Right lobe of liver (tissue), 6 donors: Measurements from ENCODE around the gene NAGS. TPM values are rescaled to one million over a fixed set of nuclear protein-coding genes. Genes with fewer than 3 reads are reported as not detected.
"Not testable (repeated sequence)": the region's sequence is repeated elsewhere in the genome, so short reads cannot be mapped to it uniquely, and the experiment has no call there.

ENCODE experiments used
- ATAC-seq, 4 donors: fragments of 200-7000 bp; cut with Tn5 transposase; one replicate each; pipeline ENCODE4 v1.9.1; 2020; ENCODE audit warnings: mild to moderate bottlenecking in 4 of 4, moderate library complexity in 4 of 4
- DNase-seq, 3 donors: peaks; one replicate each; pipeline ENCODE4 v3.0.0-alpha.2; 2020
- H3K27ac ChIP-seq, 3 donors: fragments of 200-600 bp; one replicate each; pipeline ENCODE4 v1.8.0; 2022
- H3K27me3 ChIP-seq, 2 donors: fragments of 200-600 bp; one replicate each; pipeline ENCODE4 v1.8.0; 2022
- H3K36me3 ChIP-seq, 4 donors: fragments of 200-600 bp; sonication (generic) in 1 of 4; one replicate each; pipeline versions ENCODE4 v1.5.1 to v1.8.0; 2017 to 2022; ENCODE audit warnings: control low read depth in 1 of 4
- H3K4me1 ChIP-seq, 4 donors: fragments of 200-600 bp; sonication (generic) in 1 of 4; one replicate each; pipeline versions ENCODE4 v1.5.1 to v1.8.0; 2017 to 2022; ENCODE audit warnings: control low read depth in 1 of 4
- H3K4me3 ChIP-seq, 3 donors: fragments of 200-600 bp; one replicate each; pipeline ENCODE4 v1.8.0; 2022
- H3K9me3 ChIP-seq, 4 donors: fragments of 200-600 bp; sonication (generic) in 1 of 4; one replicate each; pipeline versions ENCODE4 v1.5.1 to v1.8.0; 2017 to 2022; ENCODE audit warnings: control low read depth in 1 of 4
- POLR2A ChIP-seq: fragments of 450-650 bp; IDR thresholded peaks from one replicate; pipeline ENCODE4 v1.6.1; 2017; ENCODE audit warnings: antibody characterized with exemption, mild to moderate bottlenecking
- WGBS: methylation state at CpG from one replicate; pipeline ENCODE4 v1.1.6; 2018; ENCODE audit warnings: low coverage, low lambda C conversion rate; ENCODE audit not compliant: insufficient coverage; ENCODE audit errors: missing lambda C conversion rate; 5-methylcytosine and 5-hydroxymethylcytosine counted together
- intact Hi-C, 2 donors: fragments of 100-400 bp; cut with DNase I; formaldehyde crosslinking; loops; one replicate each; pipeline versions ENCODE4 v1.11.2 to v1.14.1; 2022
- total RNA-seq, 6 experiments: library from RNA; depleted of rRNA in 2 of 6; stranded (reverse); fragments of >200 nt in 2 of 6; fragmentation: NEBNext Ultra II Directional in 3 of 6; extraction: Animal tissue kit (Norgen Biotek cat#: 25700) in 3 of 6; gene quantifications; one replicate each; pipeline versions ENCODE4 v1.1.0 to v1.2.4, GENCODE V29; 2016 to 2023
- TF ChIP-seq, protein P1 (sequence below), 4 donors: fragments of 200-600 bp in 3 of 4; fragments of 450-650 bp in 1 of 4; IDR thresholded peaks; one replicate each; pipeline versions ENCODE4 v1.5.1 to v1.8.0; 2016 to 2022; ENCODE audit warnings: antibody characterized with exemption in 4 of 4, mild to moderate bottlenecking in 2 of 4
- donor health status: DM: no; HTN: yes; CAD: no.
- donor health status: DM: no; HTN: no; CAD: no.
- donor health status: DM: no; HTN: no; CAD: no.
- donor health status: DM: no; HTN: yes; CAD: no.
- donor health status: DM: no; HTN: yes; CAD: no.

Gene NAGS
- total RNA-seq, 6 experiments from 2014 or later = 12.1 to 56.2 (median 45.6) TPM

DNA sequence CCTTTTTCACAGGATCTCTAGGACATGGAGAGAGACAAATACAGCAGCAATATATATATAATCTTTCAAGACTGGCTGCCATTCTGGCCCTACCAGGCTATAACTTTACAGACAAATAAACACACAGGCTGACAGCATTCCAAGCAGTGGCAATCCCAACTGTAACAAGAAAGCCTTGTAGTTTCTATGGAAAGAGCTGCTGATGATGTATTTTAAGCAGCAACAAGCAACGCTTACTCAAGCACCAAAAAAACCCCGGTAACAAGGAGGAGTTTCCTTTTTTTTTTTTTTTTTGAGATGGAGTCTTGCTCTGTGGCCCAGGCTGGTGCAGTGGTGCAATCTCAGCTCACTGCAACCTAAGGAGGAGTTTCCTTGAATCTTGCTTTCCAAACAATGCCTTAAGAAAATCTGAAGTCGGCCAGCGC, 38.9 kb downstream of the NAGS start:
- intact Hi-C loops = loop anchor here (10.0 kb wide), 1 partner anchor 98 kb away; the partner anchor contains the start of gene PPY (in 2 of the 2)
- ATAC-seq = no peak

DNA sequence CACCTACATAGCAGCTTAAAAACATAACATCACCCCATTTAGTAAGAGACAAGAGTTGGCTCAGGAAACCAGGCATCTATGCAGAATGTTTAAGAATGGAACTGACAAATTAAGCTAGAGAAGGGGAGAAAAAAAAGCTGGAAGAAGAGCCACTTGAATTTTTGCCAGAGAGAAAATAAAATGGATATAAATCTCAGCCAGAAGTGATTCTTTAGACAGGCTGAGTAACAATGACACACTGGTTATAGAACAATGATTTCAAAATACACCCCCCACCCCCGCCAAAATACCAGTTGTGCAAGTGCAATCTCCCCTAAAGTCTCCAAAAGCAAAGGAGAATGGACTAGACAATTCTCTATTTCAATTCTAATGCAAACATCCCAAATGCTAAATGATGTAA, 39.6 kb downstream of the NAGS start:
- Histone ChIP-seq H3K27ac (no peak overlapping the region), H3K9me3 (no peaks in the 10 kb centered on the region), H3K36me3 (peaks cover 0 to 9% (median 3%) of the 10 kb centered on the region in 4 donors), H3K27me3 (no peaks in the 10 kb centered on the region), H3K4me1 (peaks cover 0 to under 1% (median 0%) of the 10 kb centered on the region in 4 donors), H3K4me3 (no peak overlapping the region)
- ATAC-seq = no peak
- DNase-seq = no peak
- 38% methylated on average over 1 of the region's 1 CpG for WGBS
- intact Hi-C loops = loop anchor here (10.0 kb wide), 1 partner anchor 99 kb away; the partner anchor contains the start of gene PPY (in 2 of the 2)
- no peak for TF ChIP-seq POLR2A
- TF ChIP-seq, protein P1, sequence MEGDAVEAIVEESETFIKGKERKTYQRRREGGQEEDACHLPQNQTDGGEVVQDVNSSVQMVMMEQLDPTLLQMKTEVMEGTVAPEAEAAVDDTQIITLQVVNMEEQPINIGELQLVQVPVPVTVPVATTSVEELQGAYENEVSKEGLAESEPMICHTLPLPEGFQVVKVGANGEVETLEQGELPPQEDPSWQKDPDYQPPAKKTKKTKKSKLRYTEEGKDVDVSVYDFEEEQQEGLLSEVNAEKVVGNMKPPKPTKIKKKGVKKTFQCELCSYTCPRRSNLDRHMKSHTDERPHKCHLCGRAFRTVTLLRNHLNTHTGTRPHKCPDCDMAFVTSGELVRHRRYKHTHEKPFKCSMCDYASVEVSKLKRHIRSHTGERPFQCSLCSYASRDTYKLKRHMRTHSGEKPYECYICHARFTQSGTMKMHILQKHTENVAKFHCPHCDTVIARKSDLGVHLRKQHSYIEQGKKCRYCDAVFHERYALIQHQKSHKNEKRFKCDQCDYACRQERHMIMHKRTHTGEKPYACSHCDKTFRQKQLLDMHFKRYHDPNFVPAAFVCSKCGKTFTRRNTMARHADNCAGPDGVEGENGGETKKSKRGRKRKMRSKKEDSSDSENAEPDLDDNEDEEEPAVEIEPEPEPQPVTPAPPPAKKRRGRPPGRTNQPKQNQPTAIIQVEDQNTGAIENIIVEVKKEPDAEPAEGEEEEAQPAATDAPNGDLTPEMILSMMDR (IDR thresholded peaks at IDR 0.05) = no peak

More for the DNA sequence above, 38.9 kb downstream of the NAGS start:
- DNase-seq = no peak
- WGBS = 49% methylated on average over 3 of the region's 4 CpGs
- peaks cover 0 to 5% (median 0%) of the 10 kb centered on the region in 4 donors for H3K36me3 ChIP-seq
- no peaks in the 10 kb centered on the region for H3K27me3 ChIP-seq
- no peak overlapping the region for H3K27ac ChIP-seq
- TF ChIP-seq POLR2A = no peak
- TF ChIP-seq, protein P1 (IDR thresholded peaks at IDR 0.05) = no peak
- peaks cover 0 to 8% (median 0%) of the 10 kb centered on the region in 4 donors for H3K4me1 ChIP-seq
- H3K9me3 ChIP-seq = no peaks in the 10 kb centered on the region
- no peak overlapping the region for H3K4me3 ChIP-seq

- ATAC-seq = no peak
- intact Hi-C loops = loop anchor here (10.0 kb wide), 1 partner anchor 101 kb away; the partner anchor contains the start of gene PPY (in 2 of the 2)
- DNase-seq = no peak
- no peaks in the 10 kb centered on the region for H3K4me1 ChIP-seq
- TF ChIP-seq, protein P1 (IDR thresholded peaks at IDR 0.05) = no peak
- TF ChIP-seq POLR2A = no peak
- H3K27ac ChIP-seq = no peak overlapping the region
- H3K27me3 ChIP-seq = no peaks in the 10 kb centered on the region
- 80% methylated on average over 1 of the region's 4 CpGs for WGBS
- no peaks in the 10 kb centered on the region for H3K9me3 ChIP-seq
- H3K4me3 ChIP-seq = no peak overlapping the region
- H3K36me3 ChIP-seq = peaks cover 0 to 15% (median 6%) of the 10 kb centered on the region in 4 donors
Observed at GRCh38 chr17:44045486-44045885, 41.1 kb downstream of the NAGS start.

DNA sequence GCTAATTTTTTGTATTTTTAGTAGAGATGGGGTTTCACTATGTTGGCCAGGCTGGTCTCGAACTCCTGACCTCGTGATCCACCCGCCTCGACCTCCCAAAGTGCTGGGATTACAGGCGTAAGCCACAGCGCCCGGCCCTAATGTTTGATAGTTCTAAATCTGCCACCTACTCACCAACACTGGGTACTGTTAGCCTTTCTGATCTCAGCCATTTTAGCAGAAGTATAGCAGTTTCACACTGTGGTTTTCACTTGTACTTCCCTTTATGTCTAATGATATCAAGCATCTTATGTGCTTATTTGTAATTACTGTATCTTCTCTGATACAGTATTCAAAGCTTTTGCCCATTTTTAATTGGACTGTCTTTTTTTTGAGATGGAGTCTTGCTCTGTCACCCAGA, 42.5 kb downstream of the NAGS start:
- intact Hi-C loops = loop anchor here (10.0 kb wide), 1 partner anchor 102 kb away; the partner anchor contains the start of gene PPY (in 2 of the 2)
- DNase-seq, H3K4me3 ChIP-seq, H3K27ac ChIP-seq, ATAC-seq, H3K27me3 ChIP-seq, H3K4me1 ChIP-seq, H3K9me3 ChIP-seq: not testable (repeated sequence)
- WGBS = 100% methylated on average over 2 of the region's 7 CpGs
- peaks cover 0 to 29% (median 9%) of the 10 kb centered on the region in 4 donors for H3K36me3 ChIP-seq

- Histone ChIP-seq H3K27ac (no peak overlapping the region), H3K27me3 (no peaks in the 10 kb centered on the region), H3K9me3 (no peaks in the 10 kb centered on the region), H3K4me1 (peaks cover 0 to 10% (median 0%) of the 10 kb centered on the region in 4 donors), H3K4me3 (no peak overlapping the region), H3K36me3 (peaks cover 0 to 36% (median 12%) of the 10 kb centered on the region in 4 donors)
- TF ChIP-seq, protein P1 (IDR thresholded peaks at IDR 0.05) = no peak
- TF ChIP-seq POLR2A = no peak
- intact Hi-C loops = loop anchor here (10.0 kb wide), 1 partner anchor 105 kb away; the partner anchor contains the start of gene PPY (in 2 of the 2)
- no peak for ATAC-seq
- 92% methylated on average over 6 of the region's 9 CpGs for WGBS
- DNase-seq = no peak
Observed at GRCh38 chr17:44049294-44050060, 45.1 kb downstream of the NAGS start.
